Measurements from ENCODE around the gene ACTL7B.

- TF ChIP-seq MAZ (IDR thresholded peaks at IDR 0.05; ENCODE audit: borderline replicate concordance, low read depth, low read length) (no peak), CTCF (conservative IDR thresholded peaks at IDR 0.05; ENCODE audit: low read depth, low read length) (no peak), RCOR1 (IDR thresholded peaks at IDR 0.05; ENCODE audit: insufficient replicate concordance, low read length) (no peak), USF2 (IDR thresholded peaks at IDR 0.05; ENCODE audit: low read depth, low read length) (no peak), POLR2A (IDR thresholded peaks at IDR 0.05; ENCODE audit: low read depth, low read length) (no peak), FOS (IDR thresholded peaks at IDR 0.05; ENCODE audit: low read depth, low read length) (no peak), RFX5 (IDR thresholded peaks at IDR 0.05; ENCODE audit: low read depth, low read length) (no peak), CEBPB (IDR thresholded peaks at IDR 0.05; ENCODE audit: low read depth, low read length) (no peak), RAD21 (IDR thresholded peaks at IDR 0.05; ENCODE audit: low read length) (no peak), BHLHE40 (IDR thresholded peaks at IDR 0.05; ENCODE audit: low read depth, low read length) (no peak), ELK1 (IDR thresholded peaks at IDR 0.05; ENCODE audit: borderline replicate concordance, low read depth, low read length) (no peak)
Measured at GRCh38 chr9:108900176-108900575, 44.4 kb upstream of the ACTL7B start.

Measured in IMR-90 (cell line).